Measurements from ENCODE around the gene NFATC1. TPM values are rescaled to one million over a fixed set of nuclear protein-coding genes. Genes with fewer than 3 reads are reported as not detected.

NFATC1 gene
- total RNA-seq, 5 donors from 2014 or later (not counting 1 experiment from before 2014, with no cell fraction given) = 58.1 to 108 (median 66.0) TPM

DNA sequence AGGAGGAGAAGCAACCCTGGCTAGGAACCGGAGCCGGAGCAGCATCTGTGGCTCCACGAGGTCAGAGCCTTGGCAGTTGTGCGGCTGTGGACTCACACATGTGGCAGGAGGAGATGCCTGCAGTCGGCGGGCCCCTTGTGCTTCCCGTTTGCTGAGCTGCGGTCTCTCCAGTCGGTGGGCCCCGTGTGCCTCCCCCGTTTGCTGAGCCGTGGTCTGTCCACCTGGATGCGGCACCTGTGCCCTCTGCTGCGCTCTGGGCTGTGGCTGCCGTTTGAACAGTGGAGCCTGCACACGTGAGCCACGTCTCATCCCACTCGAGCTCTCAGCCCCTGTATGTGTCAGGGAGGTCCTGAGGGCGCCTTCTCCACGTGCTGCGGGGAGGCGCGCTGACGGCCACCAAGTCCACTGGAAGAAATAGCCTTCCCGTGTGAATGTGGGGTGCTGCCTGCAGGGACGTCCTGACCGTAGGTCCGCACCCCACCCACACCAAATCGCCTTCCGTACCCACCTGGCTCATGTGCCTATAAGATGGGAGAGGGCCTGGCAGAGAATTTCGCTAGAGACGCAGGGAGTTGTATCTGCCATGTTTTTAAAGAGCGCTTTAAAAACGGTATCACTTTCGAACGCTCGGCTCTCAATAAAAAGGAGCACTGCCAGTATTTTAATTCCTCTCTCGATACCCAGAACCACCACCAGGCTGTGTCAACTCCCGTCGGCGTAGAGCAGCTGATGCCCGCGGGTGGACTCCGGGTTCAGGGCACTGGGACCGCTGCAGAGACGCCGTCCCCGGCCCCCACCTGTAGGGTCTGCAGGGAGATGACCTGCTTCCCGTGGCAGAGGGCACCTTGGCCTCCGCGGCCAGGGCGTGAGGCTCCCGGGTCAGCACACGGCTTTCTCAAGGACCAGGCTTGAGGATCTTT is 117.0 kb downstream of the NFATC1 start:
- Histone ChIP-seq H3K36me3 (ENCODE audit: control insufficient read depth in 2 of 2, extremely low read depth in 1 of 2, insufficient read depth in 1 of 2, low read length in 1 of 2) (peaks cover 9 to 26% of the 10 kb centered on the region in 2 donors), H3K4me3 (ENCODE audit: control insufficient read depth in 1 of 2, extremely low read depth in 1 of 2, low read length in 1 of 2) (no peak overlapping the region), H3K9me3 (no peaks in the 10 kb centered on the region), H3K27ac (ENCODE audit: low read length) (no peak overlapping the region), H3K4me1 (ENCODE audit: control insufficient read depth in 1 of 2, extremely low read depth in 1 of 2, insufficient read depth in 2 of 2, low read length in 2 of 2) (peaks cover 25 to 32% of the 10 kb centered on the region in 2 experiments), H3K27me3 (replicated peaks in 1 of 2; ENCODE audit: control insufficient read depth in 2 of 2, extremely low read depth in 1 of 2, insufficient read depth in 2 of 2, low read length in 1 of 2) (no peaks in the 10 kb centered on the region)
- H3K4me3 Mint-ChIP-seq = no peak overlapping the region
- DNase-seq (peak in 1 of 35 experiments; percentile 12), ATAC-seq (replicated peaks in 1 of 4) (no peak)
- H3K9me3 Mint-ChIP-seq = no peaks in the 10 kb centered on the region
- H3K27me3 Mint-ChIP-seq = no peaks in the 10 kb centered on the region
- peaks cover 36 to 47% (median 38%) of the 10 kb centered on the region in 3 donors for H3K4me1 Mint-ChIP-seq
- POLR2A ChIA-PET = no interaction called here
- WGBS (ENCODE audit: insufficient coverage) = 96% methylated on average over 43 of the region's 54 CpGs
- peaks cover 15% of the 10 kb centered on the region for H3K36me3 Mint-ChIP-seq
- no peak overlapping the region for H3K27ac Mint-ChIP-seq
- CTCF ChIA-PET = no interaction called here

DNA sequence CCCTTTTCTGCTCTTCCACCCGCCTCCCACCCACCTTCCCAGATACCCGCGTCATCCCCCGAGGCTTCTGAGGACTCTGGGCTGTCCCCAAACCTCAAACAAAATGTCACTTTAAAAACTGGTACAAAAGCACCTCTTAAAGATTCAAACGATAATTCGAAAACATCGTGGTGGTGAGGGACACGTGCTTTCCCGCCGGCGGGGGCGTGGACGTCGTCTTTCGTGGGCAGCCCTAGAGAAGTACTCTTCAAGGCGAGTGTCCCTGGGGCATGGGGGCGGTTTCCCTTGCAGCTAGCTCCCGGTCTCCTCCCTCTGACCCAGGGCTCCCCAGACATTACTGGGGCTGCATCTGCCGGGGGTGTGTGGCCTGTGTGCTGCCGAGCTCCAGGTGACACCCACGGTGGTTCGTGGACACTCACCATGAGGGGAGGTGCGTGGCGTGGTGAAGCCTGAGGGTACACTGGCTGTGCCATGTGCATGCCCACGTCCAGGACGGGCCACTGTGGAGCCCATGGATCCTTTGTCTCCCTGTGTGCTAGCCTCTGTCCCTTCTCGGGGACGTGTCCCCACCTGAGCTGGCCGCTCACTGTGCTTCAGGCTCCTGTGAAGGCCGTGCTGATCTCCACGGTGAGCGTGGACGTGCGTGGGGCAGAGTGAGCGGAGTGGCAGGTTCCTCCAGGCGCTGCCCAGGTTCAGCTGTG is 117.8 kb downstream of the NFATC1 start:
- POLR2A ChIA-PET = no interaction called here

DNA sequence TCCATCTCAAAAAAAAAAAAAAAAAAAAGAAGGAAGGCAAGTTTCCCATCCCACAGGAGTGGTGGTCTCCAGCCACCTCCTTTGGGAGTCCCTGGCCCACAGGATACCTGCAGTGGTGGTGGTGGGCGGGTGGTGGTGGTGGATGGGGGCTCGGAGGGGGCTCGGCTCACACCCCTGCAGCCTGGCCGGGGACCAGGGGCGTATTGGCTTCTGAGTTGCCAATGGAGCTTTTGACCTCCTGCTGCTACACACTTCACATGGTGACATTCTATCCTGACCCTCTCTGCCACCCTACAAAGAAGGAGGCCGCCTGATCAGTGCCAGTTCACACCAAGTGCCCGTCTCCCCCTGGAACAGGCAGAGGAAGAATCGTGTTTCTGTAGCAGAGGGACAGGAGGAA is 119.6 kb downstream of the NFATC1 start:
- Histone ChIP-seq H3K27ac (ENCODE audit: low read length) (no peak overlapping the region), H3K4me3 (ENCODE audit: control insufficient read depth in 1 of 2, extremely low read depth in 1 of 2, low read length in 1 of 2) (no peak overlapping the region), H3K27me3 (replicated peaks in 1 of 2; ENCODE audit: control insufficient read depth in 2 of 2, extremely low read depth in 1 of 2, insufficient read depth in 2 of 2, low read length in 1 of 2) (no peaks in the 10 kb centered on the region), H3K9me3 (no peaks in the 10 kb centered on the region), H3K36me3 (ENCODE audit: control insufficient read depth in 2 of 2, extremely low read depth in 1 of 2, insufficient read depth in 1 of 2, low read length in 1 of 2) (peaks cover 6 to 14% of the 10 kb centered on the region in 2 donors), H3K4me1 (ENCODE audit: control insufficient read depth in 1 of 2, extremely low read depth in 1 of 2, insufficient read depth in 2 of 2, low read length in 2 of 2) (peaks cover 41 to 45% of the 10 kb centered on the region in 2 experiments)
- Mint-ChIP-seq H3K27ac (peak overlapping the region; percentile 95 to 97), H3K36me3 (peaks cover 9% of the 10 kb centered on the region), H3K27me3 (no peaks in the 10 kb centered on the region), H3K4me1 (peaks cover 46 to 52% (median 46%) of the 10 kb centered on the region in 3 donors), H3K9me3 (no peaks in the 10 kb centered on the region), H3K4me3 (peak overlapping the region in 1 of 3 donors; percentile 78)
- POLR2A ChIA-PET = no interaction called here
- no peak for ATAC-seq (replicated peaks in 1 of 4)
- peak in 3 of 35 experiments; percentile 4 to 17 (median 6) for DNase-seq
- no CpG with 5 or more reads among the region's 8 CpGs for WGBS (ENCODE audit: insufficient coverage)
- CTCF ChIA-PET = no interaction called here

More for the DNA sequence above, 117.8 kb downstream of the NFATC1 start:
- Mint-ChIP-seq H3K36me3 (peaks cover 13% of the 10 kb centered on the region), H3K4me1 (peaks cover 36 to 47% (median 38%) of the 10 kb centered on the region in 3 donors), H3K27me3 (no peaks in the 10 kb centered on the region), H3K4me3 (no peak overlapping the region), H3K27ac (no peak overlapping the region), H3K9me3 (no peaks in the 10 kb centered on the region)
- CTCF ChIA-PET = no interaction called here
- DNase-seq (peak in 2 of 35 experiments; percentile 10 to 22), ATAC-seq (replicated peaks in 1 of 4) (no peak)
- Histone ChIP-seq H3K4me1 (ENCODE audit: control insufficient read depth in 1 of 2, extremely low read depth in 1 of 2, insufficient read depth in 2 of 2, low read length in 2 of 2) (peaks cover 28 to 33% of the 10 kb centered on the region in 2 experiments), H3K27ac (ENCODE audit: low read length) (no peak overlapping the region), H3K27me3 (replicated peaks in 1 of 2; ENCODE audit: control insufficient read depth in 2 of 2, extremely low read depth in 1 of 2, insufficient read depth in 2 of 2, low read length in 1 of 2) (no peaks in the 10 kb centered on the region), H3K4me3 (ENCODE audit: control insufficient read depth in 1 of 2, extremely low read depth in 1 of 2, low read length in 1 of 2) (no peak overlapping the region), H3K9me3 (no peaks in the 10 kb centered on the region), H3K36me3 (ENCODE audit: control insufficient read depth in 2 of 2, extremely low read depth in 1 of 2, insufficient read depth in 1 of 2, low read length in 1 of 2) (peaks cover 9 to 26% of the 10 kb centered on the region in 2 donors)
- 89% methylated on average over 36 of the region's 36 CpGs for WGBS (ENCODE audit: insufficient coverage)

- 97% methylated on average over 10 of the region's 22 CpGs for WGBS (ENCODE audit: insufficient coverage)
- Histone ChIP-seq H3K27me3 (replicated peaks in 1 of 2; ENCODE audit: control insufficient read depth in 2 of 2, extremely low read depth in 1 of 2, insufficient read depth in 2 of 2, low read length in 1 of 2) (no peaks in the 10 kb centered on the region), H3K4me1 (ENCODE audit: control insufficient read depth in 1 of 2, extremely low read depth in 1 of 2, insufficient read depth in 2 of 2, low read length in 2 of 2) (peaks cover 42 to 51% of the 10 kb centered on the region in 2 experiments), H3K4me3 (ENCODE audit: control insufficient read depth in 1 of 2, extremely low read depth in 1 of 2, low read length in 1 of 2) (no peak overlapping the region), H3K27ac (ENCODE audit: low read length) (peak overlapping the region; percentile 75), H3K36me3 (ENCODE audit: control insufficient read depth in 2 of 2, extremely low read depth in 1 of 2, insufficient read depth in 1 of 2, low read length in 1 of 2) (peaks cover 6 to 12% of the 10 kb centered on the region in 2 donors), H3K9me3 (no peaks in the 10 kb centered on the region)
- Mint-ChIP-seq H3K36me3 (peaks cover 8% of the 10 kb centered on the region), H3K4me1 (peaks cover 47 to 58% (median 52%) of the 10 kb centered on the region in 3 donors), H3K9me3 (no peaks in the 10 kb centered on the region), H3K27me3 (no peaks in the 10 kb centered on the region), H3K4me3 (peak overlapping the region; percentile 60 to 78 (median 74)), H3K27ac (peak overlapping the region; percentile 95 to 97)
- ChIA-PET CTCF (no interaction called here), POLR2A (no interaction called here)
- DNase-seq = peak in 3 of 35 experiments; percentile 5 to 19 (median 12)
- no peak for ATAC-seq (replicated peaks in 1 of 4)
Observed at GRCh38 chr18:79515944-79516351, 120.2 kb downstream of the NFATC1 start.

DNA sequence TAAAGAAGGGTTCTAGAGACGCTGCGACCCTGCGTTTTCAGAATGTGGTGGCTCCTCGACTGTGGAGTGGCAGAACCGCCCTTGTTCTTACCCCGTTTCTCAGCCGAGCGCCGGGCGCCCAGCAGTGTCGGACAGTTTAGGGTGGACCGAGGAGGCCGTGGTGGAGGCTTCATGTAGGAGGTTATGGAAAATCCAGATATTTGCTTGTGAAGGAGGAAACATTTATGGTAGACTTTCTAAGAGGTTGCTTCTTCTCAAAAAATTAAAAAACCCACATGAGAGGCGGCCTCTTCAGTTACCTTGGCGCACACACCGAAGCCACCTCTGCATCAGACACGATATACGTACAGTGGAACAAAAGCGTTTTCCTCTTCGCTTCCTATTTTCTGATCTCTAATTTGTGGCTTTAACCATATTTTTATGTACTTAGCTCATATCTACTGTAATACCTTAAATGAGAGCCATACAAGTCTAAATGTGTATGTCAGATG is 120.8 kb downstream of the NFATC1 start:
- ATAC-seq (replicated peaks in 1 of 4) (peak; percentile 54 to 89 (median 62)), DNase-seq (peak in 27 of 35 experiments; percentile 18 to 73 (median 53))
- Mint-ChIP-seq H3K36me3 (peaks cover 8% of the 10 kb centered on the region), H3K27me3 (no peaks in the 10 kb centered on the region), H3K27ac (peak overlapping the region; percentile 95 to 97), H3K4me1 (peaks cover 49 to 64% (median 57%) of the 10 kb centered on the region in 3 donors), H3K9me3 (no peaks in the 10 kb centered on the region), H3K4me3 (peak overlapping the region; percentile 60 to 78 (median 74))
- Histone ChIP-seq H3K4me1 (ENCODE audit: control insufficient read depth in 1 of 2, extremely low read depth in 1 of 2, insufficient read depth in 2 of 2, low read length in 2 of 2) (peaks cover 46 to 56% of the 10 kb centered on the region in 2 experiments), H3K27me3 (replicated peaks in 1 of 2; ENCODE audit: control insufficient read depth in 2 of 2, extremely low read depth in 1 of 2, insufficient read depth in 2 of 2, low read length in 1 of 2) (no peaks in the 10 kb centered on the region), H3K36me3 (ENCODE audit: control insufficient read depth in 2 of 2, extremely low read depth in 1 of 2, insufficient read depth in 1 of 2, low read length in 1 of 2) (peaks cover 6 to 10% of the 10 kb centered on the region in 2 donors), H3K9me3 (no peaks in the 10 kb centered on the region), H3K4me3 (ENCODE audit: control insufficient read depth in 1 of 2, extremely low read depth in 1 of 2, low read length in 1 of 2) (peak overlapping the region in 1 of 2 donors; percentile 17), H3K27ac (ENCODE audit: low read length) (peak overlapping the region; percentile 75)
- WGBS (ENCODE audit: insufficient coverage) = 25% methylated on average over 7 of the region's 20 CpGs
- ChIA-PET CTCF (interaction anchor here in 1 of 2 donors (1.0 kb wide), 1 partner anchor 137 kb away, joined by 4 read pairs; no protein-coding TSS in a partner anchor), POLR2A (interaction anchor here (0.9 to 1.1 kb wide), 2 partner anchors 8 to 124 kb away, joined by 3 to 4 read pairs; no protein-coding TSS in a partner anchor)

DNA sequence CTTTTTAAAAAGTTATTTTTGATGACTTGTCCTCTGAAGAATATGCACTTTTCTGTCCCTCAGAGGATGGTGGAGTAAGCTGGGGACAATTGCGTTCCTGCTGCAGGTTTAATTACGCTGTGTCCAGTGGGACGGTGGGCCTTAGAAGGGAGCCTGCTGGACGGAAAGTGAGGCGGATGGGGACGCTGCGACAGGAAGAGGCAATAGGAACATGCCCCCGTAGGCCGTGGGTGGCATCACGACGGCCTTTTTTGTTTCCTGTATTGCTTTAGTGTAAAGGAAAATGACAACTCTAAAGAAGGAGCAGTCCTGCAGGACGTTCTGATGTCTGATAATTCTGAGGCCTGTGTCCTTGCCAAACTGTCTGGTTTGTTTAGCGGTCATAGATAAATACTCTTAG is 121.6 kb downstream of the NFATC1 start:
- no peaks in the 10 kb centered on the region for H3K27me3 ChIP-seq (replicated peaks in 1 of 2; ENCODE audit: control insufficient read depth in 2 of 2, extremely low read depth in 1 of 2, insufficient read depth in 2 of 2, low read length in 1 of 2)
- H3K27ac ChIP-seq (ENCODE audit: low read length) = peak overlapping the region; percentile 75
- Mint-ChIP-seq H3K27ac (peak overlapping the region; percentile 95 to 97), H3K36me3 (peaks cover 8% of the 10 kb centered on the region), H3K4me3 (peak overlapping the region; percentile 60 to 78 (median 74)), H3K9me3 (no peaks in the 10 kb centered on the region), H3K4me1 (peaks cover 53 to 72% (median 66%) of the 10 kb centered on the region in 3 donors), H3K27me3 (no peaks in the 10 kb centered on the region)
- H3K4me3 ChIP-seq (ENCODE audit: control insufficient read depth in 1 of 2, extremely low read depth in 1 of 2, low read length in 1 of 2) = no peak overlapping the region
- POLR2A ChIA-PET = interaction anchor here (0.9 to 1.1 kb wide), 2 partner anchors 9 to 125 kb away, joined by 3 to 4 read pairs; no protein-coding TSS in a partner anchor
- peak in 13 of 35 experiments; percentile 18 to 56 (median 34) for DNase-seq
- H3K4me1 ChIP-seq (ENCODE audit: control insufficient read depth in 1 of 2, extremely low read depth in 1 of 2, insufficient read depth in 2 of 2, low read length in 2 of 2) = peaks cover 53 to 64% of the 10 kb centered on the region in 2 experiments
- peak in 3 of 4 experiments; percentile 55 to 63 (median 59) for ATAC-seq (replicated peaks in 1 of 4)
- H3K36me3 ChIP-seq (ENCODE audit: control insufficient read depth in 2 of 2, extremely low read depth in 1 of 2, insufficient read depth in 1 of 2, low read length in 1 of 2) = peaks cover 2 to 6% of the 10 kb centered on the region in 2 donors
- WGBS (ENCODE audit: insufficient coverage) = 10% methylated on average over 11 of the region's 13 CpGs
- CTCF ChIA-PET = interaction anchor here in 1 of 2 donors (1.0 kb wide), 1 partner anchor 138 kb away, joined by 4 read pairs; no protein-coding TSS in a partner anchor
- H3K9me3 ChIP-seq = no peaks in the 10 kb centered on the region
